RWPE2 (cell line): Measurements from ENCODE around the gene RWDD2A.

Experiments used
- ATAC-seq: fragments of 200-7000 bp; cut with Tn5 transposase; 3 replicates; pipeline ENCODE4 v1.9.1; 2021; ENCODE audit warnings: low read depth
- DNase-seq: peaks from one replicate; pipeline ENCODE4 v3.0.0-alpha.2; 2020; ENCODE audit warnings: low spot score
- H3K27ac ChIP-seq: fragments of 450-650 bp; 2 replicates; pipeline ENCODE4 v1.5.1; 2017; ENCODE audit warnings: mild to moderate bottlenecking; ENCODE audit not compliant: poor library complexity, severe bottlenecking
- H3K27me3 ChIP-seq: fragments of 250-450 bp; sonication (Bioruptor Pico); 2 replicates; pipeline ENCODE4 v1.5.1; 2021; ENCODE audit warnings: mild to moderate bottlenecking, moderate library complexity; ENCODE audit not compliant: insufficient read depth, poor library complexity, severe bottlenecking
- H3K36me3 ChIP-seq: fragments of 250-450 bp; sonication (Bioruptor Pico); 2 replicates; pipeline ENCODE4 v1.5.1; 2020; ENCODE audit warnings: low read depth, mild to moderate bottlenecking, moderate library complexity
- H3K4me1 ChIP-seq: fragments of 250-450 bp; sonication (Bioruptor Pico); 2 replicates; pipeline ENCODE4 v1.5.1; 2021; ENCODE audit warnings: mild to moderate bottlenecking, moderate library complexity; ENCODE audit not compliant: insufficient read depth, poor library complexity, severe bottlenecking
- H3K4me3 ChIP-seq: fragments of 250-450 bp; sonication (Bioruptor Pico); 2 replicates; pipeline ENCODE4 v1.5.1; 2021; ENCODE audit warnings: mild to moderate bottlenecking, moderate library complexity; ENCODE audit not compliant: severe bottlenecking
- H3K9me3 ChIP-seq: fragments of 250-450 bp; sonication (Bioruptor Pico); 2 replicates; pipeline ENCODE4 v1.5.1; 2021; ENCODE audit warnings: mild to moderate bottlenecking, moderate library complexity; ENCODE audit not compliant: severe bottlenecking
- TF ChIP-seq, protein P1 (sequence below): fragments of 450-650 bp; IDR thresholded peaks from one replicate; pipeline ENCODE4 v1.5.1; 2017; ENCODE audit warnings: mild to moderate bottlenecking, moderate library complexity; ENCODE audit not compliant: poor library complexity, severe bottlenecking

The RWDD2A gene

DNA sequence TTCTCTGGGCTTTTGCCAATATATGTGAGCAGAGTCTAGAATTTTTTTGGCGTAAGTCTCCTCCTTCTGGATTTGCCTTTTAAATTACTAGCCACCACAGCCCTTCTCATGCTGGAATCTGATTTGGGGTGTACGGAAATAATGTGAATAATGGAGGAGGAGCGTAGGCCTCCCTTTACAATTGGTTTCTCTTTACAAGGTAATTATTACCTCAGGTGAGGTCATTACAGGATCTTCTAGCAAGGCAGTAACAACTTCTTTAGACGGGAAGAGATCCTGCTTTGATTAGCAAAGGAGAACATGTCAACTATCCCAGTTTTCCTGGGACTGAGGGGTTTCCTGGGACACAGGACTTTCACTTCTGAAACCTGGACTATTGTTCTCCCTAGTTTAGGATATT is 8.9 kb downstream of the RWDD2A start:
- Histone ChIP-seq H3K4me1 (peaks cover 17% of the 10 kb centered on the region), H3K27me3 (no peaks in the 10 kb centered on the region), H3K4me3 (no peak overlapping the region), H3K9me3 (no peaks in the 10 kb centered on the region), H3K27ac (no peak overlapping the region), H3K36me3 (no peaks in the 10 kb centered on the region)
- DNase-seq, result no peak
- TF ChIP-seq, protein P1, sequence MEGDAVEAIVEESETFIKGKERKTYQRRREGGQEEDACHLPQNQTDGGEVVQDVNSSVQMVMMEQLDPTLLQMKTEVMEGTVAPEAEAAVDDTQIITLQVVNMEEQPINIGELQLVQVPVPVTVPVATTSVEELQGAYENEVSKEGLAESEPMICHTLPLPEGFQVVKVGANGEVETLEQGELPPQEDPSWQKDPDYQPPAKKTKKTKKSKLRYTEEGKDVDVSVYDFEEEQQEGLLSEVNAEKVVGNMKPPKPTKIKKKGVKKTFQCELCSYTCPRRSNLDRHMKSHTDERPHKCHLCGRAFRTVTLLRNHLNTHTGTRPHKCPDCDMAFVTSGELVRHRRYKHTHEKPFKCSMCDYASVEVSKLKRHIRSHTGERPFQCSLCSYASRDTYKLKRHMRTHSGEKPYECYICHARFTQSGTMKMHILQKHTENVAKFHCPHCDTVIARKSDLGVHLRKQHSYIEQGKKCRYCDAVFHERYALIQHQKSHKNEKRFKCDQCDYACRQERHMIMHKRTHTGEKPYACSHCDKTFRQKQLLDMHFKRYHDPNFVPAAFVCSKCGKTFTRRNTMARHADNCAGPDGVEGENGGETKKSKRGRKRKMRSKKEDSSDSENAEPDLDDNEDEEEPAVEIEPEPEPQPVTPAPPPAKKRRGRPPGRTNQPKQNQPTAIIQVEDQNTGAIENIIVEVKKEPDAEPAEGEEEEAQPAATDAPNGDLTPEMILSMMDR, result no peak
- no peak for ATAC-seq

DNA sequence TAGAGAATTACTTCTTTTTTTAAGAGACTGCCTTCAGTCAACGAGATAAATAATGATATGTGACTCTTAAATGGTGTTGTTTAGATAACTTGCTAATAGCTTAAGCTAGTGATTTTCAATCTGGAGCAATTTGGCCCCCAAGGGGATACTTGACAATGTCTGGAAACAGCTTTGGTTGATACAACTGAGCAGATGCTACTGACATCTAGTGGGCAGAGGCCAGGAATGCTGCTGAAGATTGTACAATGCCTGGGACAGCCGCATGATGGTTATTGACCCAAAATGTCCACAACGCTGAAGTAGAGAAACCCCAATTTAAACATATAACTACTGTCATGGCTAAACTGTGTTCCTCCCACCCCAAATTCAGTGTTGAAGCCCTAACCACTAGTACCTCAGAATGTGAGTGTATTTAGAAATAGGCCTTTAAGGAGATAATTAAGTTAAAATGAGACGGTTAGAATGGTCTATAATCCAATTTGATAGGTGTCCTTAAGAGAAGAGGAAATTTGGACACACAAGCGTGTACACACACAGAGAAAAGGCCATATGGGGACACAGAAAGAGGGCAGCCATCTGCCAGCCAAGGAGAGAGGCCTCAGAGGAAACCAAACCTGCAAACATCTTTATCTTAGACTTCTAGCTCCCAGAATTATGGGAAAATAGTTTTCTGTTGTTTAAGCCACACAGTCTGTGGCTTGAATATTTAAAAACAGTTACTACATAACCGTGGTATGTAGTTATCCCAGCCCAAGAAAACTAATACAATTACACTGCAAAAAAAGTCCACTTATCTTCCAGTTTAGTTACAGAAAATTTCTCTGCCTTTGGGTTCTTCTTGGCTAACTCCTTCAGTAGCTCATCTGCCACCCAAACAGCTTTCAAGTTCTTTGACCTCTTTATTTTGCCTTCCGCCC is 22.2 kb downstream of the RWDD2A start:
- TF ChIP-seq, protein P1, result peak; percentile 93
- ATAC-seq (peak; percentile 87), DNase-seq (no peak)
- no peaks in the 10 kb centered on the region for H3K9me3 ChIP-seq
- H3K36me3 ChIP-seq, result no peaks in the 10 kb centered on the region; the same call in 1 of the 2 replicates
- H3K4me1 ChIP-seq, result no peaks in the 10 kb centered on the region
- H3K4me3 ChIP-seq, result no peak overlapping the region
- H3K27me3 ChIP-seq, result no peaks in the 10 kb centered on the region
- no peak overlapping the region for H3K27ac ChIP-seq

DNA sequence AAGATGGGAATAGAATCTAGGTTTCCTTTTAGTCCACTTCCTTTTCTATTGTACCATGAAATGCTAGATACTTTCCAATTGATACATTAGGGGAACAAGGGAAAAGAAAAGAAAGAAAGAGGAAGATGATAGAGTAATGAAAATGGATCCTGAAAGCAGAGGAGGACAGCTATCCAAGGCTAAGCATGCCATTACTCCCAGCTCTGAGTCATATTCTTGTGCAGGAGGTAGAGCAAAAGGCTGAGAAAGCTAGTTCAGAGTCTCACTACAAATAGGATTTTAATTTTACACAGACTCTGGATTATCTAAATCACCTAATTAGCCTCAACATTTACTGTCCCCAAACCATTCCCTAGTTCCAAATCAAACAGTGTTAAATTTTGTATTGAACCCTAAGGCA is 23.6 kb downstream of the RWDD2A start:
- DNase-seq, result no peak
- Histone ChIP-seq H3K27ac (no peak overlapping the region), H3K9me3 (no peaks in the 10 kb centered on the region), H3K4me3 (no peak overlapping the region), H3K4me1 (no peaks in the 10 kb centered on the region), H3K36me3 (no peaks in the 10 kb centered on the region; the same call in 1 of the 2 replicates), H3K27me3 (no peaks in the 10 kb centered on the region)
- ATAC-seq, result no peak
- TF ChIP-seq, protein P1, result no peak

DNA sequence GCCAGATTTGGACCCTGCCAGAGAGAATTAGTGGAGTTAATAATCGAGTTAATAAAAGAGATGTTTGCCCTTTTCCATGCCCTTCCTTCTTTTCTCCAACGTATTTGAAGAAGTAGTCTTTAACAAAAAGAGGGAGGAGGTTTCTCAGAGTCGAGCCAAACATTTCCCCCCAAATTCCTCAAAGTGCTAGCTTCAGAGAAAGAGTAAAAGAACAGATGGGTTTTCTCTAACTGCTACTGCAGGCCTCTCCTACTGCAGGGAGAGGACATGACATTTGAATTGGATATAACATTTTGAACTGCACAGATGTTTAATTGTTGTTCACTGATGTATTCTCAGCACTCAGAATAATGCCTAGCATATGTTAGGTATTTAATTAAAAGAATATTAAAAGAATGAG is 25.5 kb downstream of the RWDD2A start:
- TF ChIP-seq, protein P1, result no peak
- no peak overlapping the region for H3K4me3 ChIP-seq
- ATAC-seq (no peak), DNase-seq (no peak)
- H3K27me3 ChIP-seq, result no peaks in the 10 kb centered on the region
- H3K4me1 ChIP-seq, result no peaks in the 10 kb centered on the region
- H3K27ac ChIP-seq, result no peak overlapping the region
- H3K9me3 ChIP-seq, result no peaks in the 10 kb centered on the region
- H3K36me3 ChIP-seq, result no peaks in the 10 kb centered on the region; the same call in 1 of the 2 replicates

DNA sequence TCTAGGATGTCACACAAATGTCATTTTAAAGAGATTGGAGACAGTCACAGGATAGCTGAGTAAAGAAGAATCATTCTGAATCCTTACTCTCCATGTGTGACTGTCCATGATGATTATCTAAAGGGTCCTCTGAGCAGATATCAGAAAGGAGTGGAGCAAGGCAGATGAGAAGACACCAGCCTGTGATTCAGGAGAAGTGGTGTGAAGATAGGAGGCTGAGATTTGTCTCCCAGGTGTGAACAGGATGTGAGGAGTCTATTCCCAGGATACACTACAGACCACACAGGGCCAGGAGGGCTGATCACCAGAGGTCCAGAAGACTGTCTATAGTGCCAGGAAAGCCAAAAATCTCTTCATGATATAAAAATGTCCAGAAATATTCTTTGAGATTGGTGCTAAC is 27.0 kb downstream of the RWDD2A start:
- no peaks in the 10 kb centered on the region; the same call in 1 of the 2 replicates for H3K36me3 ChIP-seq
- no peak for DNase-seq
- no peaks in the 10 kb centered on the region for H3K4me1 ChIP-seq
- ATAC-seq, result no peak
- H3K27ac ChIP-seq, result no peak overlapping the region
- TF ChIP-seq, protein P1, result no peak
- no peaks in the 10 kb centered on the region for H3K27me3 ChIP-seq
- no peak overlapping the region for H3K4me3 ChIP-seq
- no peaks in the 10 kb centered on the region for H3K9me3 ChIP-seq
